H1 (cell line): ENCODE results near the gene CBLB. TPM values are rescaled to one million over a fixed set of nuclear protein-coding genes. Genes with fewer than 3 reads are reported as not detected.

Experiments used
- CTCF ChIA-PET: fragments of 300-600 bp; sonication (Branson Sonifier 250); formaldehyde crosslinking; loops from one replicate; lab custom pipeline; 2021; ENCODE audit not compliant: partially characterized antibody; lab: Charles Lee
- POLR2A ChIA-PET: fragments of 300-600 bp; sonication (Branson Sonifier 250); formaldehyde crosslinking; loops from one replicate; lab custom pipeline; 2021; ENCODE audit warnings: inconsistent platforms; ENCODE audit not compliant: partially characterized antibody; lab: Charles Lee
- DNase-seq, 2 experiments: peaks; one replicate each; pipeline versions ENCODE4 v3.0.0 to v3.0.0-alpha.2; 2010 to 2022; ENCODE audit warnings: low spot score in 2 of 2, low read depth in 1 of 2, mixed read lengths in 1 of 2
- FAIRE-seq: peaks from 2 replicates; lab custom pipeline; 2011; peaks lifted over from hg19 to GRCh38; lab: Jason Lieb, UNC
- H2AFZ ChIP-seq: 2 replicates; pipeline ENCODE4 v1.8.1; 2012; ENCODE audit warnings: low read length, inconsistent platforms
- H2AK5ac ChIP-seq: 2 replicates; pipeline ENCODE4 v1.6.1; 2013; ENCODE audit warnings: low read depth, low read length
- H2BK120ac ChIP-seq: replicated peaks from 2 replicates; pipeline ENCODE3; 2013; ENCODE audit warnings: low read depth, low read length, inconsistent platforms
- H2BK12ac ChIP-seq: 2 replicates; pipeline ENCODE4 v1.6.1; 2013; ENCODE audit warnings: low read depth, low read length
- H2BK15ac ChIP-seq: 2 replicates; pipeline ENCODE4 v1.6.1; 2013; ENCODE audit warnings: low read length
- H2BK20ac ChIP-seq: 2 replicates; pipeline ENCODE4 v1.6.1; 2013; ENCODE audit warnings: low read length
- H2BK5ac ChIP-seq: 2 replicates; pipeline ENCODE4 v1.6.1; 2013; ENCODE audit warnings: low read depth, low read length
- H3K14ac ChIP-seq: 2 replicates; pipeline ENCODE4 v1.6.1; 2013; ENCODE audit warnings: inconsistent platforms; ENCODE audit not compliant: insufficient read length
- H3K18ac ChIP-seq: 2 replicates; pipeline ENCODE4 v1.6.1; 2013; ENCODE audit warnings: low read length; ENCODE audit errors: extremely low read depth
- H3K23ac ChIP-seq: 2 replicates; pipeline ENCODE4 v1.6.1; 2013; ENCODE audit warnings: inconsistent platforms; ENCODE audit not compliant: insufficient read length
- H3K23me2 ChIP-seq: 2 replicates; pipeline ENCODE4 v1.6.1; 2013; ENCODE audit warnings: low read depth, low read length
- H3K27ac ChIP-seq: 2 replicates; pipeline ENCODE4 v1.6.1; 2011; ENCODE audit warnings: low read depth, low read length, inconsistent platforms
- H3K27me3 ChIP-seq, 4 experiments: replicated peaks in 1 of 4; 1 replicate in 1 of 4; 2 replicates in 3 of 4; pipeline versions ENCODE4 v1.6.1 to v1.8.1; 2011 to 2013; ENCODE audit warnings: low read length in 3 of 4, mild to moderate bottlenecking in 3 of 4, inconsistent platforms in 2 of 4, mixed read lengths in 2 of 4, moderate library complexity in 1 of 4; ENCODE audit not compliant: control insufficient read depth in 3 of 4, insufficient read depth in 3 of 4; ENCODE audit errors: extremely low read depth in 1 of 4
- H3K36me3 ChIP-seq, 4 experiments: 2 replicates each; pipeline versions ENCODE4 v1.6.1 to v1.8.1; 2011 to 2013; ENCODE audit warnings: mild to moderate bottlenecking in 4 of 4, low read length in 3 of 4, moderate library complexity in 2 of 4, control low read depth in 1 of 4, inconsistent platforms in 1 of 4; ENCODE audit not compliant: insufficient read depth in 4 of 4, control insufficient read depth in 2 of 4
- H3K4ac ChIP-seq: replicated peaks from 2 replicates; pipeline ENCODE3; 2013; ENCODE audit warnings: low read length, low read depth, mixed read lengths, inconsistent platforms; ENCODE audit not compliant: insufficient read length
- H3K4me1 ChIP-seq, 4 experiments: replicated peaks in 1 of 4; 1 replicate in 1 of 4; 2 replicates in 3 of 4; pipeline versions ENCODE4 v1.6.1 to v1.8.1; 2011 to 2013; ENCODE audit warnings: low read length in 3 of 4, inconsistent platforms in 2 of 4, mixed read lengths in 1 of 4; ENCODE audit not compliant: insufficient read depth in 4 of 4, control insufficient read depth in 3 of 4
- H3K4me2 ChIP-seq, 2 experiments: 2 replicates each; pipeline versions ENCODE4 v1.6.1 to v1.8.1; 2011 to 2013; ENCODE audit warnings: low read depth in 2 of 2, low read length in 2 of 2, control low read depth in 1 of 2, inconsistent platforms in 1 of 2, mild to moderate bottlenecking in 1 of 2; ENCODE audit not compliant: insufficient read depth in 1 of 2
- H3K4me3 ChIP-seq, 4 experiments: fragments of 200-600, 300-600 bp in 1 of 4; sonication (generic), shearing (Covaris generic), sonication (Bioruptor Twin) in 1 of 4; 2 replicates each; pipeline versions ENCODE4 v1.5.1 to v1.8.1; 2011 to 2016; ENCODE audit warnings: low read length in 4 of 4, low read depth in 3 of 4, control low read depth in 2 of 4, inconsistent platforms in 2 of 4, mild to moderate bottlenecking in 2 of 4, mixed read lengths in 1 of 4, moderate library complexity in 1 of 4; ENCODE audit not compliant: insufficient read depth in 2 of 4; ENCODE audit errors: extremely low read depth in 1 of 4
- H3K56ac ChIP-seq: replicated peaks from 2 replicates; pipeline ENCODE3; 2013; ENCODE audit warnings: low read depth, mild to moderate bottlenecking, mixed read lengths, low read length, inconsistent platforms; ENCODE audit not compliant: insufficient read length
- H3K79me1 ChIP-seq: 2 replicates; pipeline ENCODE4 v1.6.1; 2013; ENCODE audit warnings: low read depth, low read length, control low read depth
- H3K79me2 ChIP-seq, 2 experiments: 2 replicates each; pipeline versions ENCODE4 v1.6.1 to v1.8.1; 2012 to 2013; ENCODE audit warnings: low read length in 2 of 2, mild to moderate bottlenecking in 2 of 2, inconsistent platforms in 1 of 2; ENCODE audit not compliant: insufficient read depth in 2 of 2, control insufficient read depth in 1 of 2
- H3K9ac ChIP-seq, 4 experiments: replicated peaks in 1 of 4; 1 replicate in 1 of 4; 2 replicates in 3 of 4; pipeline versions ENCODE4 v1.6.1 to v1.8.1; 2011 to 2013; ENCODE audit warnings: low read depth in 3 of 4, low read length in 3 of 4, control low read depth in 2 of 4, mild to moderate bottlenecking in 2 of 4, moderate library complexity in 2 of 4, inconsistent platforms in 1 of 4; ENCODE audit errors: extremely low read depth in 1 of 4
- H3K9me3 ChIP-seq, 2 experiments: 2 replicates each; pipeline versions ENCODE4 v1.6.1 to v1.8.1; 2012 to 2013; ENCODE audit warnings: mild to moderate bottlenecking in 2 of 2, moderate library complexity in 2 of 2, control low read depth in 1 of 2, inconsistent platforms in 1 of 2, low read depth in 1 of 2, low read length in 1 of 2, mixed read lengths in 1 of 2; ENCODE audit not compliant: insufficient read depth in 2 of 2
- H4K20me1 ChIP-seq, 2 experiments: replicated peaks in 1 of 2; 2 replicates each; pipeline versions ENCODE3 to v1.8.1; 2011 to 2013; ENCODE audit warnings: inconsistent platforms in 2 of 2, low read length in 2 of 2, mild to moderate bottlenecking in 1 of 2; ENCODE audit not compliant: insufficient read depth in 2 of 2, control insufficient read depth in 1 of 2
- H4K5ac ChIP-seq: 2 replicates; pipeline ENCODE4 v1.6.1; 2013; ENCODE audit warnings: low read length, low read depth, mixed read lengths, inconsistent platforms; ENCODE audit not compliant: insufficient read length
- H4K8ac ChIP-seq: 2 replicates; pipeline ENCODE4 v1.8.0; 2013; ENCODE audit warnings: mild to moderate bottlenecking, moderate library complexity, low read length, inconsistent platforms; ENCODE audit not compliant: insufficient read depth; ENCODE audit errors: extremely low read depth
- H4K91ac ChIP-seq: replicated peaks from 2 replicates; pipeline ENCODE3; 2013; ENCODE audit warnings: low read length, mixed read lengths, inconsistent platforms; ENCODE audit not compliant: insufficient read length
- ATF3 ChIP-seq: IDR thresholded peaks from 2 replicates; pipeline ENCODE4 v1.6.1; 2011; ENCODE audit warnings: low read depth, mild to moderate bottlenecking, low read length; ENCODE audit not compliant: insufficient read depth
- JUN ChIP-seq: IDR thresholded peaks from 2 replicates; pipeline ENCODE4 v1.6.1; 2011; ENCODE audit warnings: low read depth, mild to moderate bottlenecking, improper control_type of control experiment, low read length
- KDM5A ChIP-seq: fragments of 200-600 bp; IDR thresholded peaks from 2 replicates; pipeline ENCODE4 v1.7.1; 2012; ENCODE audit warnings: mild to moderate bottlenecking, low read length, inconsistent platforms, mixed read lengths
- RNF2 ChIP-seq: fragments of 200-900, 300-1000 bp; sonication (generic); IDR thresholded peaks from 2 replicates; pipeline ENCODE4 v1.7.1; 2016; ENCODE audit warnings: borderline replicate concordance, low read depth, mild to moderate bottlenecking, antibody characterized with exemption, low read length; ENCODE audit not compliant: poor library complexity, severe bottlenecking; ENCODE audit errors: missing control alignments
- WGBS, 2 experiments: shearing (Covaris generic) in 1 of 2; methylation state at CpG; one replicate each; pipeline versions ENCODE4 v1.1.6 to v1.1.7; 2013 to 2015; ENCODE audit warnings: low lambda C conversion rate in 2 of 2, mixed read lengths in 2 of 2, inconsistent platforms in 1 of 2, low coverage in 1 of 2, missing lambda C conversion rate in 1 of 2; ENCODE audit not compliant: insufficient replicate concordance in 2 of 2, insufficient coverage in 1 of 2, insufficient read length in 1 of 2; ENCODE audit errors: extremely low coverage in 1 of 2, missing lambda C conversion rate in 1 of 2; 5-methylcytosine and 5-hydroxymethylcytosine counted together
- polyA plus RNA-seq, 7 experiments: library from polyadenylated mRNA; depleted of rRNA in 3 of 7; stranded (reverse) in 5 of 7; unstranded in 2 of 7; fragments of >200 nt in 5 of 7; fragments of 200-250 nt in 2 of 7; gene quantifications; 1 replicate in 5 of 7; 2 replicates in 1 of 7; 4 replicates in 1 of 7; pipeline versions ENCODE4 v1.2.1 to v1.2.3, GENCODE V29; 2011 to 2013; ENCODE audit warnings: missing spikeins in 2 of 7, mixed read lengths in 2 of 7
- total RNA-seq: library from RNA; stranded (reverse); fragmentation: NEBNext Ultra II Directional; extraction: Animal tissue kit (Norgen Biotek cat#: 25700); gene quantifications from 2 replicates; pipeline ENCODE4 v1.2.1, GENCODE V29; 2021

The CBLB gene
- total and polyA plus RNA-seq, 2 of the 8 experiments (the other 6 are each of a cell fraction or from before 2014, with no cell fraction given) = 14.5 to 26.0 TPM

- H3K4me3 ChIP-seq = no peak overlapping the region
- H4K5ac ChIP-seq = no peak overlapping the region
- H3K18ac ChIP-seq = no peak overlapping the region
- no peaks in the 10 kb centered on the region; a peak in 1 of 8 replicates for H3K36me3 ChIP-seq
- no peak overlapping the region for H3K14ac ChIP-seq
- POLR2A ChIA-PET = no interaction called here
- no peak overlapping the region for H4K91ac ChIP-seq
- no peak for FAIRE-seq
- H2AFZ ChIP-seq = no peak overlapping the region
- no peak overlapping the region for H2AK5ac ChIP-seq
- 78% methylated on average over 6 of the region's 6 CpGs; no CpG with 5 or more reads in 1 of the 2 experiments for WGBS, 2 experiments
- H3K79me1 ChIP-seq = no peaks in the 10 kb centered on the region; the same call in 1 of the 2 replicates
- H2BK120ac ChIP-seq = no peak overlapping the region
- H4K8ac ChIP-seq = no peak overlapping the region
- no peaks in the 10 kb centered on the region for H3K27me3 ChIP-seq
- TF ChIP-seq RNF2 (no peak), JUN (no peak), KDM5A (no peak), ATF3 (no peak)
- no peak overlapping the region for H3K9ac ChIP-seq
- H3K23ac ChIP-seq = no peak overlapping the region
- no peak overlapping the region for H3K27ac ChIP-seq
- no peak overlapping the region for H2BK5ac ChIP-seq
- no peak for DNase-seq
- no peak overlapping the region for H2BK12ac ChIP-seq
- H3K4me1 ChIP-seq = no peaks in the 10 kb centered on the region; a peak in 1 of 7 replicates
- H3K4ac ChIP-seq = no peak overlapping the region
- H2BK20ac ChIP-seq = no peak overlapping the region
- H3K4me2 ChIP-seq = no peak overlapping the region
- H2BK15ac ChIP-seq = no peak overlapping the region
- H4K20me1 ChIP-seq = no peaks in the 10 kb centered on the region
- no peaks in the 10 kb centered on the region for H3K79me2 ChIP-seq
- no peaks in the 10 kb centered on the region; the same call in 1 of the 2 replicates for H3K23me2 ChIP-seq
- no peak overlapping the region for H3K56ac ChIP-seq
- no peaks in the 10 kb centered on the region for H3K9me3 ChIP-seq
- CTCF ChIA-PET = no interaction called here
Measured at GRCh38 chr3:105843994-105844393, 24.8 kb downstream of the CBLB start.
